B cell (primary cell): ENCODE measurements around the gene TSKS.

Experiments used
- CTCF ChIP-seq: fragments of 200-600 bp; IDR thresholded peaks from one replicate; pipeline ENCODE4 v1.8.0; 2022; ENCODE audit warnings: antibody characterized with exemption, mild to moderate bottlenecking
- EZH2 ChIP-seq: IDR thresholded peaks from 2 replicates; pipeline ENCODE4 v1.6.1; 2012; ENCODE audit warnings: borderline replicate concordance, low read depth, mild to moderate bottlenecking, moderate library complexity, low read length; ENCODE audit not compliant: insufficient read depth, poor library complexity, severe bottlenecking

- no peak for TF ChIP-seq CTCF
- no peak for TF ChIP-seq EZH2
Observed at GRCh38 chr19:49766007-49766929, 3.2 kb upstream of the TSKS start.
